ENCODE measurements around the gene EFNA5.
"Not testable (repeated sequence)": the region's sequence is repeated elsewhere in the genome, so short reads cannot be mapped to it uniquely, and the experiment has no call there.

Gene EFNA5

GRCh38 chr5:107356891-107357290, 313.8 kb downstream of the EFNA5 start:
- H3K4me3 ChIP-seq (ENCODE audit: low read depth, low read length): no peak overlapping the region
- TF ChIP-seq POLR2A (IDR thresholded peaks at IDR 0.05; ENCODE audit: extremely low read depth, insufficient read length) (no peak), CTCF (IDR thresholded peaks at IDR 0.05; ENCODE audit: low read depth, low read length) (no peak), MYC (IDR thresholded peaks at IDR 0.05; ENCODE audit: low read depth, low read length) (no peak)
- TF ChIP-seq, protein P1, sequence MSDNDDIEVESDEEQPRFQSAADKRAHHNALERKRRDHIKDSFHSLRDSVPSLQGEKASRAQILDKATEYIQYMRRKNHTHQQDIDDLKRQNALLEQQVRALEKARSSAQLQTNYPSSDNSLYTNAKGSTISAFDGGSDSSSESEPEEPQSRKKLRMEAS (IDR thresholded peaks at IDR 0.05; ENCODE audit: low read depth, low read length): no peak
- DNase-seq (ENCODE audit: low read depth): no peak

- no peak for DNase-seq (ENCODE audit: low read depth)
Measured at GRCh38 chr5:107352576-107352975, 318.2 kb downstream of the EFNA5 start.

DNA sequence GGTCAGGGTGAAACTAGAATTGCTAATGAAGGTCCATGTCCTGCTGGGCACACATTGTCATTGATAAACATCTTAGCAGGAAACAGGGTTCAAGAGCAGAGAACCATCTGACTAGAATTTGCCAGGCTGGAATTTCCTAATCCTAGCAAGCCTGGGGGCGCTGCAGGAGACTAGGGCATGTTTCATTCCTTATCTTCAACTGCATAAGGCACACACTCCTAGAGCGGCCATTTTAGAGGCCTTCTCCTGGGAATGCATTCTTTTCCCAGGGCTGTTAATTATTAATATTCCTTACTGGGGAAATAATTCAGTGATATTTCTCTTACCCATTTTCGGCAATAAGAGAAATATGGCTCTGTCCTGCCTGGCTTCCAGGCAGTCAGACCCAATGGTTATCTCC, 324.2 kb downstream of the EFNA5 start:
- H3K4me3 ChIP-seq (ENCODE audit: low read depth, low read length); DNase-seq (ENCODE audit: low read depth): not testable (repeated sequence)

More at GRCh38 chr5:107352576-107352975, 318.2 kb downstream of the EFNA5 start:
- H3K4me3 ChIP-seq (ENCODE audit: low read depth, low read length): no peak overlapping the region
- TF ChIP-seq, protein P1 (IDR thresholded peaks at IDR 0.05; ENCODE audit: low read depth, low read length): no peak
- no peak for TF ChIP-seq CTCF (IDR thresholded peaks at IDR 0.05; ENCODE audit: low read depth, low read length)
- TF ChIP-seq POLR2A (IDR thresholded peaks at IDR 0.05; ENCODE audit: extremely low read depth, insufficient read length): no peak
- no peak for TF ChIP-seq MYC (IDR thresholded peaks at IDR 0.05; ENCODE audit: low read depth, low read length)

DNA sequence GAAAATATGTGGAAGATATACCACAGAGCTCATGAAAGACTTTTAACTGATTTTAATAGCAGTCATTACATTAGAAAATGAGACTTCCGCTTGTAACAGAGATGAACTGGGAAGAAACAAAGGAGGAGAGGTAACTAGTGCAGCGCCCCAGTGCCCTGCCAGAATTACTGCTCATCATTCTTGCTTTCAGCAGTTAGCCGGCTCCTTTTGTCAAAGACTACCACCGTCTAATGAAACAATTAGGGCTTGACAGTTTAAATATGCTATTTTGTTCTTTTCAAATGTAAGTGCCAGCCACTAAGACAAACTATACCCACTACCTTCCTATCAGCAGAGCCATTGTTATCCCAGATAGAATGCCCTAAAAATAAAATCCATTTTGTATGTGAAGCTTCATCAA, 328.4 kb downstream of the EFNA5 start:
- no peak overlapping the region for H3K4me3 ChIP-seq (ENCODE audit: low read depth, low read length)
- no peak for TF ChIP-seq POLR2A (IDR thresholded peaks at IDR 0.05; ENCODE audit: extremely low read depth, insufficient read length)
- no peak for TF ChIP-seq MYC (IDR thresholded peaks at IDR 0.05; ENCODE audit: low read depth, low read length)
- TF ChIP-seq, protein P1 (IDR thresholded peaks at IDR 0.05; ENCODE audit: low read depth, low read length): no peak
- TF ChIP-seq CTCF (IDR thresholded peaks at IDR 0.05; ENCODE audit: low read depth, low read length): no peak
- DNase-seq (ENCODE audit: low read depth): no peak

- no peak for DNase-seq (ENCODE audit: low read depth)
- TF ChIP-seq, protein P1 (IDR thresholded peaks at IDR 0.05; ENCODE audit: low read depth, low read length): no peak
- TF ChIP-seq MYC (IDR thresholded peaks at IDR 0.05; ENCODE audit: low read depth, low read length) (no peak), CTCF (IDR thresholded peaks at IDR 0.05; ENCODE audit: low read depth, low read length) (no peak), POLR2A (IDR thresholded peaks at IDR 0.05; ENCODE audit: extremely low read depth, insufficient read length) (no peak)
- no peak overlapping the region for H3K4me3 ChIP-seq (ENCODE audit: low read depth, low read length)
Measured at GRCh38 chr5:107341376-107342084, 329.2 kb downstream of the EFNA5 start.

DNA sequence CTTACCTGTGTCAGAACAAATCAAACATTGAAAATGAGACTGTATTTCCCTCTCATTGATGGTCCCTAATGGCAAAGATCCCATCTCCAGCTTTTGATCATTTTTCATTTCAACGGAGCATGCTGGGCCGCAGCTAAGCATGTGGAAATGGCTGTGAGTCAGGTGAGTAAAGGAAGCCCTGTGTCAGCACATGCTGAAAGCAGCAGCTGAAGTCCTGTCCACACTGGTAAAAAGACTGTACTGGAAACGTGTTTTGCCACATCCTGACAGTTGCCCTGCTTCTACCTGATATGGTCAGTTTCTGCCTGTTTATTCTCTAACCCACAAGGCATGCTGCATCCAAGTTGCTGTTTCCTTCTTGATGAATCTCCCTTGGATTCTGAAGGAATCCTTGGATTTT, 330.1 kb downstream of the EFNA5 start:
- no peak overlapping the region for H3K4me3 ChIP-seq (ENCODE audit: low read depth, low read length)
- TF ChIP-seq CTCF (IDR thresholded peaks at IDR 0.05; ENCODE audit: low read depth, low read length) (no peak), MYC (IDR thresholded peaks at IDR 0.05; ENCODE audit: low read depth, low read length) (no peak), POLR2A (IDR thresholded peaks at IDR 0.05; ENCODE audit: extremely low read depth, insufficient read length) (no peak)
- TF ChIP-seq, protein P1 (IDR thresholded peaks at IDR 0.05; ENCODE audit: low read depth, low read length): no peak
- no peak for DNase-seq (ENCODE audit: low read depth)

All from NB4 (cell line).